Mesenteric fat pad (tissue), 1 donor: Measurements from ENCODE around the gene TMEM161A. TPM values are rescaled to one million over a fixed set of nuclear protein-coding genes. Genes with fewer than 3 reads are reported as not detected.
"Not testable (repeated sequence)": the region's sequence is repeated elsewhere in the genome, so short reads cannot be mapped to it uniquely, and the experiment has no call there.

ENCODE experiments used
- DNase-seq: peaks from one replicate; pipeline ENCODE4 v3.0.0-alpha.2; 2020; ENCODE audit warnings: low spot score
- long read RNA-seq: library from polyadenylated mRNA; unstranded; transcript quantifications from one replicate; pipeline ENCODE4 v2.0.0, GENCODE V29; 2020
- total RNA-seq: library from RNA; stranded (reverse); fragmentation: NEBNext Ultra II Directional; extraction: Animal tissue kit (Norgen Biotek cat#: 25700); gene quantifications from one replicate; pipeline ENCODE4 v1.2.1, GENCODE V29; 2021
- donor health status: DM: yes; HTN: yes; CAD: no.

TMEM161A gene
- 18.0 TPM for total RNA-seq
- long read RNA-seq, transcript TMEM161A-201 (12 exons, 1,820 nt) = major isoform, 40 of 58 reads
- long read RNA-seq, partial matches to known transcripts = 8 of 58 reads
- long read RNA-seq, other reads (novel, unspliced or antisense) = 6 of 58 reads

DNA sequence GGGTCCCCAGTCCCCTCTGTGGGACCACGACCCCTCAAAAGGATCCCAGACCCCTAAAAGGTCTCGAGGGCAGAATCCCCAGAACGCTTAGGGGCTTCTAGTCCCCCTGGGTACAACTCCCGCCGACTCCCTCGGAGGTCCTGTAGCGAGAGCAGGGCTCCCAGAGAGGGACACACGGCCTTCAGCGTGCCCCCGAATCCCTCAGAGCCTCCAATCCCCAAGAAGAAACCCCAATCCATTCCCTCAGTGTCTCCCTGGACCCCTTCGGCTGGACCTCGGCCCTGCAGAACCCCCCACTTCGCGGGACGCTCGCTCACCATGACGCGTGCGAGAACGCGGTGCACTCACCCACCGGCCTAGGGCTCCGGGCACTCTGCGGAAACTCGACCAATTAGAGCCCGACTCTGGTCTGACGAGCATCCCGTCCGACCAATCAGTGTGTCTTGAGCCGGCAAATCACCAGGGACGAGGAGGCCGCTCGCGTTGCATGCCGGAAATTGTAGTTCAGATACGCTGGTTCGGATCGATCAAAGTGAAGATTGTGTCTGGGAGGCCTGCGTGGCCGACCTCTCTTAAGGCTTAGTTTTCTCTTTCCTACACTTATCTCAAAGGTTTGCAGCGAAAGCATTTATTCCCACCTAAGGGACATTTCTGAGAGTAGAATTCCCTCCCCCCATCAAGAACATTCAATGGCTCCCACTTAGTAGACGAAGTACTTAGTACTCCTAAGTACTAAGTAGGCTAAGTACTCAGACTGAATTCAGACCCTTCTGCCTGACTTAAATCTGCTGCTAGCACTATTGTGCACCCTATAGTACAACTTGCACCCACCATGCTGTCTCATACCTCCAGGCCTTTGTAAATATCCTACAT, at the start of gene TMEM161A:
TSS of gene TMEM161A (minus strand) at position 370 of the 873 bp plus-strand sequence. CDS start at position 320, 50 bp downstream.
- peak; percentile 97 for DNase-seq

DNA sequence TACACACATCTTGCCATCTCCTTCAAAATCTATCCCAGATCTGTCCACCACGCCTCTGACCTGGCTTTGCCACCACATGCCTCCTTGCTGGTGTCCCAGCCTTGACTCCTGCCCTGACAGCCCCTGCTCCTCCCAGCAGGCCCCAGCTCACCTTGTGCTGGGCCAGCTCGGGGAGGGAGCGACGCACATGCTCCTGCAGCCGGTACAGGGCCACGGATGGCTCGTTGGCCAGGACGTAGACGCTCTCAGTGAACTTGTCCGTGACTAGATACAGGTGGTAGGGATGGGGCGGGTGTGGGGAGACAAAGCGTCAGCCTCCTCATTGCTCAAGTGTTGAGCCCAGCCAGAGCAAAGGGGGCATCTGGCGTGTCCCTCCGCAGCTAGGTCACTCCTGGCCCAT, 48.5 kb upstream of the TMEM161A start:
- DNase-seq = no peak

DNA sequence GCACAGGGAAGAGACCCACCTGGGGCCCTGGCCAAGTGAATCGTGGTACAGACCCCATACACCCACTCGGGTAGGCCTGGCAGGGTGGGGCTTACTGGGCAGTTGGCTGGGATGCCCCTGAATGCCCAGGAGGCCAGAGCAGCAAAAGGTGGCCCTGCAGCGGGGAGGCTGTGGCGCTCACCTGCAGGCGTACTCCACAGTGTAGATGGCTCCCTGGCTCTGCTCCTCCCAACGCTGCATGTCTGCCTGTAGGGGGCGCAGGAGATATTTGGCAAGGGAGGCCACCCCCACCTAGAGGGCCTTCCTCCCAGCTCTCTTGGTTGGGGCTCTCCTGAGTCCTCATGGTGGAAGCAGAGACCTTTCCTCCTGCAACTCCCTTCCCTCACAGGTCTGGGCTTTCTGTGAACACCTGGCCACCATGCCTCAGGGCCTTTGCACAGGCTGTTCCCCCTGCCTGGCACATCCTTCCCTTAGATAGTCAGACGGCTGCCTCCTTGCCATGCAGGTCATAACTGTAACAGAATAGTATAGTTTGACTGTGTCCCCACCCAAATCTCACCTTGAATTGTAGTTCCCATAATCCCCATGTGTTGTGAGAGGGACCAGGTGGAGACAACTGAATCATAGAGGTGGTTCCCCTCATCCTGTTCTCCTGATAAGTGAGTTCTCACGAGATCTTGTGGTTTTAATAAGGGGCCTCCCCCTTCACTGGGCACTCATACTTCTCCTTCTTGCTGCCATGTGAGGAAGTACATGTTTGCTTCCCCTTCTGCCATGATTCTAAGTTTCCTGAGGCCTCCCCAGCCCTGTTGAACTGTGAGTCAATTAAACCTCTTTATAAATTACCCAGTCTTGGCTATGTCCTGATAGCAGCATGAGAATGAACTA, 47.8 kb upstream of the TMEM161A start:
- no peak for DNase-seq

DNA sequence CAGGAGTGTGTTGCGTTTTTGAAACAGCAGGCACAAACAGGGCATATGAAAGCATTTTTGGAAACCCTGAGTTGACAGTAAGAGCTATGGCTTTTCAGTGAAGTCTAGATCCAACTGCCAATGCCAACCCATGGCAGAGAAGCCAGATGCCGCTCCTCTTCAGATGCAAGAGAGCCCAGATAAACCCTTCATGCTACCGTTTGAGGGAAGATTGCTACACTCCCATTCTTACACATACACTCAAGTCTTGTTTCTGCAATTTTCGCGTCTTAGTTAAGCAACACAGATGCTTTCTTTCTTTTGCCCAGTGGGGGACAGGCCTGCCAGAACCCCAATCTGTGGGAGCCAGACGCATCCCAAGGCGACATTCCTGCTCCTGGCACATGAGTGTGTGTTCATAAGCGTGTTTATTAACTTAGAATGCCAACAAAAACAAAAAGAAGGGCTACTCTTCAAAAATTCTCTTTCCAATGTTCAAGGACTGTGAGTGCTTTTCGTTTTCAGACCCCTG, 43.3 kb upstream of the TMEM161A start:
- no peak for DNase-seq

DNA sequence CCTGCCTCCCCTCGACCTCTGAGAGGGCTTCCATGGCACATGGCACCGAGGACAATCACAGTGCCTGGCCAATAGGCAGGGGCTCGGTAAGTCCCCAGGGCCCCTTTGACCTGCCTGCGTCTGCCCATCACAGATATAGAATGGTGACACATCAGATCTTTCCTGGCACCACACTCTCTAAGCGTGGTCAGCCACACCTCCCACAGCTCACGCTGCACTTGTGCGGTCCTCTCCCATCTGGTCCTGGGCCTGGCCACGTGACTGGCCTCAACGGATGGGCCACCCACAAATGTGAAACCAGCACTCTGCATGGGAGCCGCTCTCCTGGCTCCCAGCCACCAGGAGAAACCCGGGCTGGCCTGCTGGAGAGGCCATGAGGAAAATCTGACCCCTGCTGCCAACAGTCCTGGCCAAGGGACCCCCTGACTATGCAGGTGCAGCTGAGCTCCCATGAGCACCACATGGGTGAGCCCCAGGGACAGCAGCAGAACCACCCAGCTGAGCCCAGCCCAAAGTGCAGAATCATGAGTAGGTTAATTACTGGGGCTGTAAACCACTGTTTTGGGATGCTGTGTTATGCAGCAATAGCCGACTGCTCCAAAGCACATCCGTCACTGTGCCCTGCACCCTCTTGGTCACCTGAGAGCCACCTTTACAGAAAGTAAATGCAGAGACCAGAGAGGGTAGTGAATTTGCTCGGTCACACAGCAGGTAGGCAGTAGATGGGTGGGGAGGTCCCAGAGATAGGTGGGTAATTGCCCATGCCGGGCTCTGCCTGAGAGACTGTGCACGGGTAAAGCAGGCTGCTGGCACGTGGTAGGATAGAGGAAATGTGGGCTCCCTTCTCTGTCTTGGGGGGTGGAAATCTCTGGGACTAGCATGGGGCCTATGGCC, 41.5 kb upstream of the TMEM161A start:
- no peak for DNase-seq

DNA sequence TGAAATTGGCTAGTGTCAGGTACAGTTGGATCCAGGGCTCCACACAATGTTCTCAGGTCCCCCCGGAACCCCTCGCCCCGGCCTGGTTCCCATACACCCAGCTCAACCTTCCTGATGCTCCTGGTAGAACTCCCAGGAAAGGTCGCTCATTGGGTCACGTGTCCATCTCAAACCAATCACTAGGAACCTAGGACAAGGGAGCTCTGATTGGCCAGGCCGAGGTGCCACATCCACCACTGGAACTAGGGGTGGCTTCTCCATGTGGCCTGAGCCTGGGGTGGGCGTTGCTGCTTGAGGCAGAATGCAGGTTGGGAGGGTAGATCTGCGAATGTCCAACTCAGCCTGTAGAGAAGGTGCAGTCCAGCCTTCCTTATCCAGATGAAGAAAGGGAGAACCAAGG, 38.7 kb upstream of the TMEM161A start:
- no peak for DNase-seq

DNA sequence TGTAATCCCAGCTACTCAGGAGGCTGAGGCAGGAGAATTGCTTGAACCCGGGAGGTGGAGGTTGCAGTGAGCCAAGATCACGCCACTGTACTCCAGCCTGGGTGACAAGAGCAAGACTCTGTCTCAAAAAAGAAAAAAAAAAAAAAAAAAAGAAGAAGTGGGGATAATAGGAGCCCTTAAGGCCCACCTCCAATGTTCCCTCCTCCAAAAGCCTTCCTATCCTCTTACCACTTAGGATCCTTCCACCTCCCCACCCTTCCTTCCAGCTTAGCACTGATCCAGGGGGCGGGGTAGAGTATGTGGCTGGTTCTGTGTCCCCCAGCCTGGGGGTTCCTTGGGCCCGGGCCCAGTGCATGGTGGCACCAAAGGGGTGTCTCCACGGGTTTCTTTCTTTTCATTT, 35.0 kb upstream of the TMEM161A start:
- DNase-seq = not testable (repeated sequence)

DNA sequence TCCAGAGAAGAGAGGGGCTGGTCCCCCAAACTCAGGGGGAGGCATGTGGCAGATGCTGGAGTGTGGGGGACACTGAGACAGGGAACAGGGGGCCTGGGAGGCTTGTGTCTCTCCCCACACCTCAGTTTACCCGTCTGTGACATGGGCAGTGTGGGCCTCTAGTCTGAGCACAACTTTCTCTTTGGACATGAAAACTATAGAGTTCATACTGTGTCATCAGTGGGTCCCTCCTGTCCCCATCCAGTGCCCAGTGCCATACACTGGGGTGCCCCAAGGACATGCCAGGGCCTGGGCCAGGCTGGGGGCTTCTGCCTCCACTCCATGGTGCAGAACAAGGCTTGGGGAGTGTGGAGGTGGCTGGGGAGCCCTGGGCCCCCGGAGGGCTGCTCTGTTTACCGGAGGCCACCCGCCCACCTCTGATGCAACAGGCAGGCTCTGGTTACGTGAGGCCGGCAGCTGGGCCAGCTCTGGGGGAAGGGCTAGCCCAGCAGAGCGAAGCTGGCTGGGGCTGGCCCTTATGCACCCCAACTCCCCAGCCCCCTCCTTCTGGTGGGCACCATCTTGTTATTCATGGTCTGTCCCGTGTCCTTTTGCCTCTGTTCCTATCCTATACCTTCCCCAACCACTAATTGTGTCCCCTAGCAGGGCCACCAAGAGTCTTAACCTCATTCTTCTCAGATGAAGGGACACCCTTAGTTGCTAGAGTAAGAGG, 33.7 kb upstream of the TMEM161A start:
- no peak for DNase-seq

DNA sequence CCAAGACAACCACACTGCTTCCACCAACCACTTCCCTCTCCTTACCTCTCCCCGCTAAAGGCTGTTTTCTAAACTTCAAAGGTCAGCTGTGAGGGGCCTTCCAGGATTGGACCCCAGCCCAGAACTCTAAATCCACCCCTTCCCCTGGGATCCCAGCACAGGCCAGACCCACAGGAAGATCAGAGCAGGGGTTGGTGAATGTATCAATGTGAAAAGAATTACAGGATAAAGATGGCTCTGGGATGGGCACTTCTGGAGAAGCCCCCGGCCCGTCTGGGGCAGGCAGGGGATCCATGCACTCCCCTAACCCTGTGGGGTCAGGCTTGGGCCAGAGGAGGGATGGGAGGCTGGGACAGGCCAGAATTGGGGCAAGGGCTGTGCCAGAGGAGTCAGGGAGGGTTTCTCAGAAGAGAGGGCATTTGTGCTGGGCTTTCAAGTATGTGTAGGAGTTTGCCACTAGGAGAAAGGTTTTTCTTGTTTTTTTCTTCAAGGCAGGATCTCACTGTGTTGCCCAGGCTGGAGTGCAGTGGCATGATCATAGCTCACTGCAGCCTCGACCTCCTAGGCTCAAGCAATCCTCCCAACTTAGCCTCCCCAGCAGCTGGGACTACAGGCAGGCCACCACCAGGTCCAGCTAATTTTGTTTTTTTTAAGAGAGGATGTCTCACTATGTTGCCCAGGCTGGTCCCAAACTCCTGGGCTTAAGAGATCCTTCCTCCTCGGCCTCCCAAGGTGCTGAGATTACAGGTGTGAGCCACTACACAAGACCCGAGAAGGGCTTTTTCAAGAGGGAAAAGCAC, 32.8 kb upstream of the TMEM161A start:
- DNase-seq = no peak

DNA sequence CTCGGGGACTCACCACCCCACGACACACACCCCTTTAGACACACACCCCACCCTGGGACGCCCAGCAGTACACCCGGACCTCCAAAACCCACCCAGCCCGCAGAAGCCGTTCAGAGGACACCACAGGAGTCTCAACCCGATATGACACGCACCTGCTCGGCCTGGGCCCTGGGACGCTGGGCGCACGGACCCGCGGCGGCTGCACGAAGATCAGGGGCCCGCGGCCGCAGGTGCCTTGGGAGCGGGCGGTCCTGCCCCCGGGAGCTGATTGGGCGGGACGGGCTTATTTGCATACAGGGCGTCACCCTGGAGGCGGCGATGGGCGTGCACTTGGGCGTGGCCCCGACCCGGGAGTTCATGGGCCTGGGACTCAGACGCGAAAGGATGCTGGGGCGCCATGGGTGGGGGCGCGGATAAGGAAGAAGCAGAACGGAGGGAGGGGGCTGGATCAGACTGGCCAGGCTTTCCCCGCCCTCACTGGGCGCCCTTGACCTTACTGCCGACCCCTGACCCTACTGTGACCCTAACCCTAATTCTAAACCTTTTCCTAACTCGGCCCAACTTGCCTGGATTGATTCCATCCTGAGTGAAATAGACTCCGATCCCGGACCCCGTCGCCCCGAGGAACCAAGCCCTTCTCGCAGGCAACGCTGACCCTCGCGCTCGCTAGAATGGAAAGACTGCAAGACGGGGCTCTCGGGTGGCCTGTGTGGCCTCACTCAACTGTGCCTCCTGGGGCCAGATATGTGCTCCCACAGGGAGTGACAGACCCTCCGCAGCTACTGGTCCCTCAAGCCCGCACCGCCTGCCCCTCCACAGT, 32.0 kb upstream of the TMEM161A start, which contains the start of gene MEF2B:
TSS of gene MEF2B (minus strand) at position 211 of the 820 bp plus-strand sequence. CDS start 19,528 bp downstream, outside the sequence.
- DNase-seq = peak; percentile 91

DNA sequence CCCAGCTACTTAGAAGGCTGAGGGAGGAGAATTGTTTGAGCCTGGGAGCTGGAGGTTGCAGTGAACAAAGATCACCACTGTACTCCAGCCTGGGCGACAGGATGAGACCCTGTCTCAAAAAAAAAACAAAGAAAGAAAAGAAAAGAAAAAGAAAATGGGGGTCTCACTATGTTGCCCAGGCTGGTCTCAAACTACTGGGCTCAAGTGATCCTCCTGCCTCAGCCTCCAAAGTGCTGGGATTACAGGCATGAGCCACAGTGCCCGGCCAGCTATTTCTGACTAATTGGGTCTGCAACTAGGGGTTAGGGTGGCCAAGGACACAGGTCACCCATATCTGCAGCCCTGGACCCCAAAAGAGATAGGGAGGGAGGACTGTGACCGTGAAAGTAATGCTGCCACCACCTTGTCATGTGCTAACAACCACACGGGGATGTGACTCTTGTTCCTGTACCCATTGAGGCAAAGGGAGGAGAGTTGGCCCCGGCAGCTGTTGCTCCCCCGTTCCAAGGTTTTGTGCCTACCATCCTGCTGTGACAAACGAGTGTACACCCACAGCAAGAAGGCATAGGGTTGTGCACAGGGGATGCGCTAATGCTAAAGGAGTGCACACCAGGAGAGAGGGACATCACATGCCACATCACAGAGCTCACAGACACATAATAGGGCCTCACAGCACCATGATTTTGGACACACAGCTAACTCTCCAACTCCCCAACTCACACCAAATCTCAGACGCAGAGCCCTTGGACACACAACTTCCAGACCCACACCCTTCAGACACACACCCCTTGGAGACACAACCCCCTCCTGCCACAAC, 31.2 kb upstream of the TMEM161A start:
- no peak for DNase-seq

DNA sequence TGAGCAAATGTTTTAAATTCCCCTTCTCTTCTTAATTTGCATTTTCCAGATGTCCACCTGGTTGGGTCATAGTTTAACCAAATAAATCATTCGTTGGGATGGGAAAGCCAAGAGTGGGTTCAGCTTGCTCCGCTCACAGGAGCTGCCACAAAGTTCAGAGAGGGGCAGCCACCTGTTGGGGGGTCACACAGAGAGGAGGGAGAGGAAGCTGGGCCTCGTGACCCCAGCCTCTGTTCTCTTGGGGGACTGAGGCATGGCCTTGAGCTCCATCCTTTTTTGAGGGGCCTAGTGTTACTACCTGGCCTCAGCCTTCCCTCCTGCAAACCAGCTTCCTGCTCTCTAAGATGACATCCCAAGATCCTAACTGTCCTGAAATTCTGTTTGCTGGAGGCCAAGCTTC, 29.3 kb upstream of the TMEM161A start:
- no peak for DNase-seq

DNA sequence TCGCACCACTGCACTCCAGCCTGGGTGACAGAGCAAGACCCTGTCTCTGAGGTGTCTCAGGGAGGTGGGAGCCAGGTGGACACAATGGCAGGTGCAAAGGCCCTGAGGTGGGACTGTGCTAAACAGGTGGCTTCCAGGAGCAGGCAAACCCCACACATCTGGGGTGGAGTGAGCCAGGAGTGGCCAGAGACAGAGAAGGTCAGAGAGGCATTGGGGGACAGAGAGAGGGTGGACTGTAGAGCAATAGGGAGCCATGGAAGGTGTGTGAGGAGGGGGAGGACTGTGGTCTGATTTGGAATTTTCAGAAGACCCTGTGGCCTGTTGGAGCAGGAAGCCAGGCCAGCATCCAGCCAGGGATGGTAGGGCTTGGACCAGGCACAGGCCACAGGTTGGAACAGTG, 27.1 kb upstream of the TMEM161A start:
- no peak for DNase-seq

DNA sequence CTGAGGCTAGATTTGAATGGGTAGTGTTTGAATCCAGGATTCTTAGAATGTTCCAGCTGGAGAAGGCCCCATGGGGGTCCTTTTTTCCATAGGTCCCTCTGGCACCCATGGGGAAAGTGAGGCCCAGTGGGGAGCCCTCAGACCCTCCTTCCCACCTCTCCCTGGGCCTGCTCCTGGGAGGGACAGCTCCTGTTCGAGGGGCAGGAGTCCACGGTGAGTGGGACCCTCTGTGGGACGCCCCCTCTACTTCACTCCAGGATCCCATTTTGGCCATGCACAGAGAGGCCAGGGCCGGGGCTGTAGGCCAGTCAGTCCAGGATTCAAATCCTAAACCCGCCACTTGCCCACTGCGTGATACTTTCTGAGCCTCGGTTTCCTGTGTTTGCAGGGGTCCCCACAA, 24.2 kb upstream of the TMEM161A start:
- no peak for DNase-seq

DNA sequence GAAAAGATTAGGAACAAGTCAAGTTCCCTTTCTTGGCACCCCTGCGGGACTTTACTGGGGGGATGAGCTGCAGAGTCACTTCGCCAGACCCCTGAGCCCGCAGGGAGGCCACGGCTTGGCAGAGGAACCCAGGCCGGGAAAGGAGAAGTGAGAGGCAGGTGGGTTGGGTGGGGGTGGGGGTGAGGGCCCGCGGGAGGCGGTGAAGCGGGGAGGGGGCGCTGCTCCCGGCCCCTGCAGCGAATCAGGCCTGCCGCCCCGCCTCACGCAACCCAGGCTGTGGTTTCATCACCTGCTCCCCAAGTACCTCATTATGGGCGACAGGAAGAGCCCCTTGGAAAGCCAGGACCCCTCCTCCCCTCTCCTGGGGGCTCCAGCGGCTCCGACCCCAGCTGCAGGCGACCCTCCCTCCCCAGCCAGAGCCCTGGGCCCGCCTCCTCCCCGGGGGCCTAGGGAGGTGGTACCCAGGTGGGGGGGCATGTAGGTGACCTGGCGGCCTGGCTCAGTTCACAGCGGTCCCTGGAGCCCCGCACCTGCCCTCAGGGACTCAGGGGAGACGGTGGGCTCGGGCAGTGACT, 22.3 kb upstream of the TMEM161A start:
- DNase-seq = no peak

DNA sequence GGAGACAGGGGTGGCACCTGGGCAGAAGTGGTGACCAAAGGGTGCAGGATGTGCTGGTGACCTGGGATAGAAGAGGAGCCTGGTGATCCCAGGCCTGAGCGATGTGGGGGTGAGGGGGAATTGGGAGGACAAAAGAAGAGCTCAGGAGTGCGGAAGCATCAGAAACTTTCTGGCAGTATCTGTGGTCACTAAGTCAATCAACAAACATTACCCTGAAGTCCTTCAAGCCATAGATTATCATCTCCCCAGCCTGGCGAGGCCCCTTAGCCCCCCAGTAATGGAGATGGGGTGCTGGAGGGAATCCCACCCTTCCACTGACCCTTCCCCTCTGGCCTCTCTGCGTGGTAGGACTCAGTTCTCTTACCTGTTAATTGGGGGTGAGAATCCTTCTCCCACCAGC, 21.3 kb upstream of the TMEM161A start:
- DNase-seq = no peak

DNA sequence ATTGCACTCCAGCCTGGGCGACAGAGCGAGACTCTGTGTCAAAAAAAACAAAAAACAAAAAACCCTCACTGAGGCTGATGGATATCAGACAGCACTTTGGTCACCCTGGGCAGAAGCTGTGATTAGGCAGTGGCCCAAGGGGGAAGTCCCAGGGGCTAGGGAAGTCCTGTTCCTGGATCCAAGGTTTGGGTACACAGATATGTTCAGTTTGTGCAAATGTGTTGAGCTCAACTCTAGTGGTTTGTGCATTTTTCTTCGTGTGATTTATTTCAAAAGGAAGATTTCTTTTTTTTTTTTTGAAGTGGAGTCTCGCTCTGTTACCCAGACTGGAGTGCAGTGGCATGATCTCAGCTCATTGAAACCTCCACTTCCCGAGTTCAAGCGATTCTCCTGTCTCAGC, 19.5 kb upstream of the TMEM161A start:
- no peak for DNase-seq
